ENCODE results near the gene SCN4B. TPM values are rescaled to one million over a fixed set of nuclear protein-coding genes. Genes with fewer than 3 reads are reported as not detected.
A peak's percentile ranks its signal among the peaks of the same experiment; 100 is the strongest.

The SCN4B gene
- total RNA-seq, 1 donor from 2014 or later: 12.9 TPM

DNA sequence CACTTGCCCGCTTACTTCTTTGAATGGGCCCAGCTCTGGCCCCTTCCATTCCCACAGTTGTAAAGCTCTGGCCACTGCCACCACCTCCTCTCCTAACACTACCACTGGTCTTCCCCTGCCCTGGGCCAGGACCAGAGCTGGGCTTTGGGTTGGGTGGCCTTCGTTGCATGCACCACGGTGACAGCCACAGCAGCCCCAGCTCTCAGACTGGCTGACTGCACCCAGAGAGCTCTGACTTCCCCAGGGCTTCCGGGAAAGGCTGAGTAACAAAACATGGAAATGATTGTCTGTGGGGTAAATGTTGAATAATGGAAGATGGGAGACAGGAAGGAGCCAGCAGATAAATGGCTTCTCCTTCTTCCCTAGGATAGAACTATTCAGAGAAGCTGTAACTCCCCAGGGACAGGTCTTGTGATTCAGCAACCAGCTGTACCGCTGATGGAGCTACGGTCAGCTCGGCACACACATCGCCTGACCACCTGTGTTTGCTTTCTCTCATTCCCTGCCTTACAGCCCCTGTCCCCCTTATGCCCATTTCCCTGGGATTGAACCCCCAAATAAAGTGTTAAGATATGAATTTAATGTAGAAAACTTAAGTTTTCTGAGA lies 27.6 kb downstream of the SCN4B start:
- H3K27ac ChIP-seq (replicated peaks): no peak overlapping the region
- peaks cover 6% of the 10 kb centered on the region for H3K4me1 ChIP-seq
- TF ChIP-seq, protein P1, sequence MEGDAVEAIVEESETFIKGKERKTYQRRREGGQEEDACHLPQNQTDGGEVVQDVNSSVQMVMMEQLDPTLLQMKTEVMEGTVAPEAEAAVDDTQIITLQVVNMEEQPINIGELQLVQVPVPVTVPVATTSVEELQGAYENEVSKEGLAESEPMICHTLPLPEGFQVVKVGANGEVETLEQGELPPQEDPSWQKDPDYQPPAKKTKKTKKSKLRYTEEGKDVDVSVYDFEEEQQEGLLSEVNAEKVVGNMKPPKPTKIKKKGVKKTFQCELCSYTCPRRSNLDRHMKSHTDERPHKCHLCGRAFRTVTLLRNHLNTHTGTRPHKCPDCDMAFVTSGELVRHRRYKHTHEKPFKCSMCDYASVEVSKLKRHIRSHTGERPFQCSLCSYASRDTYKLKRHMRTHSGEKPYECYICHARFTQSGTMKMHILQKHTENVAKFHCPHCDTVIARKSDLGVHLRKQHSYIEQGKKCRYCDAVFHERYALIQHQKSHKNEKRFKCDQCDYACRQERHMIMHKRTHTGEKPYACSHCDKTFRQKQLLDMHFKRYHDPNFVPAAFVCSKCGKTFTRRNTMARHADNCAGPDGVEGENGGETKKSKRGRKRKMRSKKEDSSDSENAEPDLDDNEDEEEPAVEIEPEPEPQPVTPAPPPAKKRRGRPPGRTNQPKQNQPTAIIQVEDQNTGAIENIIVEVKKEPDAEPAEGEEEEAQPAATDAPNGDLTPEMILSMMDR (IDR thresholded peaks at IDR 0.05; ENCODE audit: borderline replicate concordance): no peak
- no peaks in the 10 kb centered on the region for H3K27me3 ChIP-seq (ENCODE audit: low read depth)
- H3K4me3 ChIP-seq: no peak overlapping the region
- no peak for DNase-seq
- intact Hi-C loops (cut with micrococcal nuclease): no loop called here
- no peaks in the 10 kb centered on the region for H3K36me3 ChIP-seq
- no peaks in the 10 kb centered on the region for H3K9me3 ChIP-seq (replicated peaks)

- Histone ChIP-seq H3K36me3 (no peaks in the 10 kb centered on the region), H3K4me3 (no peak overlapping the region), H3K9me3 (replicated peaks) (no peaks in the 10 kb centered on the region), H3K27me3 (ENCODE audit: low read depth) (no peaks in the 10 kb centered on the region), H3K27ac (replicated peaks) (no peak overlapping the region), H3K4me1 (peaks cover 22% of the 10 kb centered on the region)
- intact Hi-C loops (cut with micrococcal nuclease): no loop called here
- DNase-seq: no peak
- TF ChIP-seq, protein P1 (IDR thresholded peaks at IDR 0.05; ENCODE audit: borderline replicate concordance): no peak
These were observed 31.8 kb downstream of the SCN4B start for GRCh38 chr11:118120793-118121192.

- Histone ChIP-seq H3K4me1 (peaks cover 22% of the 10 kb centered on the region), H3K36me3 (no peaks in the 10 kb centered on the region), H3K27me3 (ENCODE audit: low read depth) (no peaks in the 10 kb centered on the region), H3K4me3 (no peak overlapping the region), H3K9me3 (replicated peaks) (no peaks in the 10 kb centered on the region), H3K27ac (replicated peaks) (peak overlapping the region; percentile 69)
- intact Hi-C loops (cut with micrococcal nuclease): no loop called here
- no peak for DNase-seq
- TF ChIP-seq, protein P1 (IDR thresholded peaks at IDR 0.05; ENCODE audit: borderline replicate concordance): no peak
These were observed 34.6 kb downstream of the SCN4B start for GRCh38 chr11:118117790-118118601.

GRCh38 chr11:118115048-118115447 lies 37.6 kb downstream of the SCN4B start:
- DNase-seq: no peak
- TF ChIP-seq, protein P1 (IDR thresholded peaks at IDR 0.05; ENCODE audit: borderline replicate concordance): no peak
- Histone ChIP-seq H3K27ac (replicated peaks) (no peak overlapping the region), H3K4me1 (peaks cover 22% of the 10 kb centered on the region), H3K4me3 (no peak overlapping the region), H3K36me3 (no peaks in the 10 kb centered on the region), H3K9me3 (replicated peaks) (no peaks in the 10 kb centered on the region), H3K27me3 (ENCODE audit: low read depth) (no peaks in the 10 kb centered on the region)
- intact Hi-C loops (cut with micrococcal nuclease): no loop called here

GRCh38 chr11:118114266-118114665 lies 38.4 kb downstream of the SCN4B start:
- intact Hi-C loops (cut with micrococcal nuclease): no loop called here
- no peaks in the 10 kb centered on the region for H3K27me3 ChIP-seq (ENCODE audit: low read depth)
- no peak for DNase-seq
- H3K9me3 ChIP-seq (replicated peaks): no peaks in the 10 kb centered on the region
- H3K4me1 ChIP-seq: peaks cover 29% of the 10 kb centered on the region
- TF ChIP-seq, protein P1 (IDR thresholded peaks at IDR 0.05; ENCODE audit: borderline replicate concordance): no peak
- no peak overlapping the region for H3K27ac ChIP-seq (replicated peaks)
- H3K4me3 ChIP-seq: no peak overlapping the region
- no peaks in the 10 kb centered on the region for H3K36me3 ChIP-seq
